ENCODE data around the gene TAF13. TPM values are rescaled to one million over a fixed set of nuclear protein-coding genes. Genes with fewer than 3 reads are reported as not detected.
A peak's percentile ranks its signal among the peaks of the same experiment; 100 is the strongest.
"Not testable (repeated sequence)": the region's sequence is repeated elsewhere in the genome, so short reads cannot be mapped to it uniquely, and the experiment has no call there.

TAF13 gene
- polyA plus RNA-seq, 5 donors: 25.9 to 38.6 (median 33.9) TPM

DNA sequence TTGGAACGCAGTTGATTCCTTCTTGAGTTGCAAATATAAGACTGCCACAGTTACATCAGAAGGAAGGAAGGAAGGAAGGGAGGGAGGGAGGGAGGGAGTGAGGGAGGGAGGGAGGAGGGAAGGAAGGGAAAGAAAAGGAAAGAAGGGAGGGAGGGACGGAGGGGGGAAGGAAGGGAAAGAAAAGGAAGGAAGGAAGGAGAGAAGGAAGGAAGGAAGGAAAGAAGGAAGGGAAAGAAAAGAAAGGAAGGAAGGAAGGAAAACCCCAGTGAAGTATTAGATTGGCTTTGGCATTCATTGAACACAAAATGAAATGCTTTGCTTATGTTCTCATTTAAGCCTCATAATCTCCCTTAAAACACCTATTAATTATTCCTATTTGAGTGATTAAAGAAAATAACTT lies 27.5 kb downstream of the TAF13 start:
- DNase-seq: no peak

DNA sequence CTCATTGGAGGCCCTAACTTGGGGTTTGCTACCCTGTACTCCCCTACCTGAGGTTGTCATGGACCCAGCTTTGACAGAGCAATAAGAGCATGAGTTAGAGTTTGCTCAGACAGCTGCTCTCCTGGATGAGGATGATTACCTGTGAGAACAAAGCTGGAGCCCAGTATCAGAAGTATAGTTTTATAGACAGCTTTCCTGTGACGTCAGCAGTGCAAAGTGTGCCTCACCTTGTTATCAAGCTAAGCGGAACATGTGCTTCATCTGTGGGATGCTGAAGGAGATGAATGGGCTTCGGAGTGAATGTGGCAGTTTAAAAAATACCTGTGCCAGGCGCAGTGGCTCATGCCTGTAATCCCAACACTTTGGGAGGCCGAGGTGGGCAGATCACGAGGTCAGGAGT lies 28.5 kb downstream of the TAF13 start:
- no peak for DNase-seq

DNA sequence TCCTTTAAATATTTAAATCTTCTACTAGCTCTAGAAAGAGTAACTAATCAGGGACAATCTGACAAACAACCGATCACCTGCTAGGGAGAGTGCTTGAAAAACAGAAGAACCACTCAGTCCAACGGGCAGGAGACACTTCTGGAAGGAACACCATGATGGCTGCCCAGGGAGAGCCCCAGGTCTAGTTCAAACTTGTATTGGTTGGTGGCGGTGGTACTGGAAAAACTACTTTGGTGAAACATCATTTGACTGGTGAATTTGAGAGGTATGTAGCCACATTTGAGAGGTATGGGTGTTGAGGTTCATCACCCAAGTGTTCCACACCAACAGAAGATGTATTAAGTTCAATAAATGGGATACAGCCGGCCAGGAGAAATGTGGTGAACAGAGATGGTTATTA lies 29.1 kb downstream of the TAF13 start:
- no peak for DNase-seq

DNA sequence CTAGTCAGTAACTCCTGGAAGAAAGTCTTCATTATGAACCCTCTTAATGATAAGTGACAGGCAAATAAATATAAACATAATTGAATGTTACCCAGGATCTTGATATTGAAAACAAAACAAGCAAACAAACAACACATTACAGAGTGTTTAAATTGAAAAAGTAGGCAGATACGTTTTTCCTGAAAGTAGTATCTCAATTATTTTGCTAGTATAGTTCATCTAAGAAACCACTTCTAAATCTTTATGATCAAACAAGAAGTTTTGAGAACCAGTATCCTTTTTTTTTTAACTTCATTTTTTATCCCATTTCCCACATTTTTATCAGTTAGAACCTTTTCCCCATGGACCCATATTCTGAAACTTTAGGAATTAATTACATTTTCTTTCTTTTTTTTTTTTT lies 30.2 kb downstream of the TAF13 start:
- DNase-seq: no peak

- DNase-seq: peak; percentile 90 to 91
These were observed 34.0 kb downstream of the TAF13 start, which contains the start of gene WDR47 for GRCh38 chr1:109041621-109042468. WDR47 (minus strand) TSS chr1:109042102; CDS start chr1:109023512, 18,590 bp downstream.

GRCh38 chr1:109040989-109041620 lies 34.7 kb downstream of the TAF13 start:
- DNase-seq: peak in 1 of 2 donors; percentile 29

GRCh38 chr1:109040627-109040988 lies 35.2 kb downstream of the TAF13 start:
- peak in 1 of 2 donors; percentile 17 for DNase-seq

DNA sequence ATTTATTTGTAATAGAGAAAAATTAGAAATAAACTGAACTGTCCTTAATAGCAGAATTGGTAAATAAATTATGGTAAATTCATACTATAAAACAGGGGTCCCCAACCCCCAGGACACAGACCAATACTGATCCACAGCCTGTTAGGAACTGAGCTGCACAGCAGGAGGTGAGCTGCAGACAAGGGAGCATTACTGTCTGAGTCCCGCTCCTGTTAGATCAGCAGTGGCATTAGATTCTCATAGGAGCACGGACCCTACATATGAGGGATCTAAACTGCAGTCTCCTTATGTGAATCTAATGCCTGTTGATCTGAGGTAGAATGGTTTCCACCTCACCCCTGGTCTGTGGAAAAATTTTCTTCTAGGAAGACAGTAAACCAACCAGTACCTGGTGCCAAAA lies 41.4 kb downstream of the TAF13 start:
- no peak for DNase-seq

GRCh38 chr1:109029493-109029892 lies 46.3 kb downstream of the TAF13 start:
- DNase-seq: not testable (repeated sequence)

DNA sequence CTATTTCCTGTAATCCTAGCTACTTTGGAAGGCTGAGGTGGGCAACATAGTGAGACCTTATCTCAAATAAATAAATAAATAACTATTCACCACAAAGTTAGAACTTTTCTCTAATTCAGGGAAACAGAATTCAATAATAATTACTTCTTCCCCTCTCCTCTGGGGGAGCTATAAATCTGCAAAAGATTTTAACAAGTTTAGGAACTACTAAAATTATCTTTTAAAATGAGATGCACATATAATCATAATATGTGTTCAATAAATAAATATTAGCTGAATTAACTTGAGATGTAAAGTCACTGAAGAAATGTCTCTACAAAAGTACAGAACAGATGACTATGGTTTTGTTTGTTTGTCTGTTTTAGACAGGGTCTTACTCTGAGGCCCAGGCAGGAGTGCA lies 48.0 kb downstream of the TAF13 start:
- DNase-seq: no peak

DNA sequence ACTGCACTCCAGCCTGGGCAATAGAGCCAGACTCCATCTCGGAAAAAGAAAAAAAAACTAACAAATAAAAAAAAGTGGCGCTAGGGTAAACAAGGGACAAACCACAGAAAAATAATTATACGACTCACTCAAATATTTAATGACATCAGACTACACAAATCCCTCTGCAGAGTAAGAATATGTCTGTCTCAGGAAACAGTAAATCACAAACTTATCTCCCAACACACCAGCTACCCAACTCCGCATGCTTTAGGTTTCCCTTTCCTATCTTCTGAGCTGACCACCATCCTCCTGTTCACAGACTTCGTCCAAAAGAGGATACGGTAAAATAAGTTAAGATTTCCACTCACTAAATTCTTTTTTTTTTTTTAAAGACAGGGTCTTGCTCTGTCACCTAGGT lies 50.1 kb downstream of the TAF13 start:
- DNase-seq: no peak

- no peak for DNase-seq
These were observed 51.2 kb downstream of the TAF13 start for GRCh38 chr1:109024646-109025045.

- no peak for DNase-seq
These were observed 55.0 kb downstream of the TAF13 start for GRCh38 chr1:109020693-109021257.

DNA sequence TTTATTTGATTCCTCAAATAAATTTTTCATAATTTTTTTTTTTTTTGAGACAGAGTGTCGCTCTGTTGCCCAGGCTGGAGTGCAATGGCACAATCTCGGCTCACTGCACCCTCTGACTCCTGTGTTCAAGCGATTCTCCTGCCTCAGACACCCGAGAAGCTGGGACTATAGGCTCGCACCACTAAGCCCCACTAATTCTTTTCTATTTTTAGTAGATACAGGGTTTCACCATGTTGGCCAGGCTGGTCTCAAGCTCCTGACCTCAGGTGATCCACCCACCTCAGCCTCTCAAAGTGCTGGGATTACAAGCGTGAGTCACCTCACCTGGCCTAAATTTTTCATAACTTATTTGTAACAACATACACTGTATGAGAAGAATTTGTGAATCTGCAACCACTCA lies 58.1 kb downstream of the TAF13 start:
- not testable (repeated sequence) for DNase-seq

- DNase-seq: no peak
These were observed 58.7 kb downstream of the TAF13 start for GRCh38 chr1:109017134-109017533.

Other genes with a start within 250 kb of the TAF13 start
- gene AKNAD1, start 218.9 kb downstream of the TAF13 start, polyA plus RNA-seq (ENCODE audit: insufficient read depth in 1 of 5, insufficient read length in 5 of 5, low replicate concordance in 1 of 5): under 1 TPM in 4 of 5 donors, not detected in 1; 0.41 to 0.78 (median 0.57) TPM
- 10 to 100 TPM; 20.8 to 40.2 (median 29.0) TPM for gene GPSM2, start 199.0 kb downstream of the TAF13 start, polyA plus RNA-seq (ENCODE audit: insufficient read depth in 1 of 5, insufficient read length in 5 of 5, low replicate concordance in 1 of 5)
- gene CLCC1, start 112.5 kb downstream of the TAF13 start, polyA plus RNA-seq (ENCODE audit: insufficient read depth in 1 of 5, insufficient read length in 5 of 5, low replicate concordance in 1 of 5): 10 to 100 TPM; 33.5 to 57.5 (median 45.1) TPM
- gene WDR47, start 33.9 kb downstream of the TAF13 start, polyA plus RNA-seq (ENCODE audit: insufficient read depth in 1 of 5, insufficient read length in 5 of 5, low replicate concordance in 1 of 5): 10 to 100 TPM; 13.2 to 17.6 (median 16.0) TPM
- gene TMEM167B, start 14.8 kb upstream of the TAF13 start, polyA plus RNA-seq (ENCODE audit: insufficient read depth in 1 of 5, insufficient read length in 5 of 5, low replicate concordance in 1 of 5): 10 to 100 TPM; 33.8 to 46.6 (median 42.9) TPM
- gene ELAPOR1, start 38.1 kb upstream of the TAF13 start, polyA plus RNA-seq (ENCODE audit: insufficient read depth in 1 of 5, insufficient read length in 5 of 5, low replicate concordance in 1 of 5): 10 to 100 TPM in 4 of 5 donors, 1 to 10 TPM in 1; 8.2 to 11.5 (median 10.5) TPM
- 100 to 1,000 TPM; 143 to 159 (median 145) TPM for gene SARS1, start 137.9 kb upstream of the TAF13 start, polyA plus RNA-seq (ENCODE audit: insufficient read depth in 1 of 5, insufficient read length in 5 of 5, low replicate concordance in 1 of 5)
- 10 to 100 TPM in 3 of 5 donors, 1 to 10 TPM in 2; 9.6 to 17.0 (median 13.5) TPM for gene CELSR2, start 173.5 kb upstream of the TAF13 start, polyA plus RNA-seq (ENCODE audit: insufficient read depth in 1 of 5, insufficient read length in 5 of 5, low replicate concordance in 1 of 5)
- gene PSRC1, start 207.1 kb upstream of the TAF13 start, polyA plus RNA-seq (ENCODE audit: insufficient read depth in 1 of 5, insufficient read length in 5 of 5, low replicate concordance in 1 of 5): 10 to 100 TPM; 32.5 to 48.9 (median 39.3) TPM
- under 1 TPM in 4 of 5 donors, not detected in 1; 0.14 to 0.39 (median 0.22) TPM for gene MYBPHL, start 231.0 kb upstream of the TAF13 start, polyA plus RNA-seq (ENCODE audit: insufficient read depth in 1 of 5, insufficient read length in 5 of 5, low replicate concordance in 1 of 5)